ENCODE measurements around the gene SLCO4A1.
A peak's percentile ranks its signal among the peaks of the same experiment; 100 is the strongest.

The SLCO4A1 gene

DNA sequence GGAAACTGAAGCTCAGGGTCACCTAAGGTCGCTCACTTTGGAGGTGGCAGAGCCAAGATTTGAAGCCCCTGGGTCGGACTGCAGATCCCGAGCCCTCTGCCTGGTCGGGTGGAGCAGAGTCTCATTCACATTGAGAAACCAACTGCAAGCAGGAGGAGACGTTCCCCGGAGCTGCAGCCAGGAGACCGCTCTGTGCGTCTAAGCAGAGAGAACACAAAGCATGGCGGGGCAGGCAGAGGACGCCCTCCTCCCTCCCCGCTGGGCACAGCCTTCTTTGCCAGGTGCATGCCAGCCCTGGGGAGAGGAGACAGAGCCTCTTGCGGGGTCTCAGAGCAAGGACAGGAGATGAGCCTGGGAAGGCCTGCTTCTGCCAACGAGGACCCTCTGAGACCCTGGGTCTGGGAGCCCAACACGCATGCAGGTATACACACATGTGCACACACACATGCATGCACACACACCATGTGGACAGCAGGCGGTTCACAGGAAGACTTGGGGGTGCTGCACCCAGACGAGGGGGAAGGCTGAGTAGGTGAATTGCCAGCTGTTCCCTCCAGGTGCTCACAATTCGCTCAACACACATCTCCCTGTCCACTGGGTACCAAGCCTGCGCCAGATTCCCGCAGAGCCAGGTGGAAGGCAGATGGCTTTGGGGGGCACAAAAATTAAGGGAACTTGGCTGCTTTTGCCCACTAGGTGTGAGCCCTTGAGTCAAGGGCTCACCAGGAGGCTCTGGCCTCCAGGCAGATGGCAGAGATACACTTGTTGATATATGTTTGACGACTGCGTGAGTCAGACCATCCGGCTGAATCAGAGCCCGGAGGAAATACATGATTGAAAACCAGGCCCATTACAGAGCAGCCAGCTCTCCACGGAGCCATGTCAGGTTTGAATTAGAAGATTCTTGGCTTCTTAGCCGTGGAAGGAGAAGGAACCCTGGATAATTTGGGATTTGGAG, 60.9 kb downstream of the SLCO4A1 start:
- peak; percentile 31 for DNase-seq

- DNase-seq: no peak
Observed at GRCh38 chr20:62703853-62704228, 61.5 kb downstream of the SLCO4A1 start.

GRCh38 chr20:62704341-62704948, 62.1 kb downstream of the SLCO4A1 start:
- no peak for DNase-seq

- no peak for DNase-seq
Observed at GRCh38 chr20:62705627-62706026, 63.3 kb downstream of the SLCO4A1 start.

GRCh38 chr20:62706344-62706743, 64.0 kb downstream of the SLCO4A1 start:
- no peak for DNase-seq

DNA sequence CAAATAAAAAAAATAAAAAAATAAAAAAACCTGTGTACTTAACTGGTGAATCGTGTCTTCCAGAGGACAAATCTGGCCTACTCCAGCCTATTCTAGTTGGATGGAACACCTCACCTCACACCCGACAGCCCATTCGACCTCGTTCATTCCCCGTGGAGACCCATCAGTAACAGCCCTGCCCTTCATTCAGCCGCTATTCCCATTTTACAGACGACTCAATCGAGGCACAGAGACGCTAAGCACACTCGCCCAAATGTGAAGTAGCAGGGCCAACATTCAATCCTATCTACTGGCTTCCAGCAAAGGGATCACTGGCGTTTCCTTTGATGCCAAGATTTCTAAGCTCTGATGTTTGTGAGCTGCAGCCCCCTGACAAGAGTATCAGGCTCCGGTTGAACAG, 64.6 kb downstream of the SLCO4A1 start:
- DNase-seq: no peak

GRCh38 chr20:62707276-62707920, 65.1 kb downstream of the SLCO4A1 start:
- no peak for DNase-seq

DNA sequence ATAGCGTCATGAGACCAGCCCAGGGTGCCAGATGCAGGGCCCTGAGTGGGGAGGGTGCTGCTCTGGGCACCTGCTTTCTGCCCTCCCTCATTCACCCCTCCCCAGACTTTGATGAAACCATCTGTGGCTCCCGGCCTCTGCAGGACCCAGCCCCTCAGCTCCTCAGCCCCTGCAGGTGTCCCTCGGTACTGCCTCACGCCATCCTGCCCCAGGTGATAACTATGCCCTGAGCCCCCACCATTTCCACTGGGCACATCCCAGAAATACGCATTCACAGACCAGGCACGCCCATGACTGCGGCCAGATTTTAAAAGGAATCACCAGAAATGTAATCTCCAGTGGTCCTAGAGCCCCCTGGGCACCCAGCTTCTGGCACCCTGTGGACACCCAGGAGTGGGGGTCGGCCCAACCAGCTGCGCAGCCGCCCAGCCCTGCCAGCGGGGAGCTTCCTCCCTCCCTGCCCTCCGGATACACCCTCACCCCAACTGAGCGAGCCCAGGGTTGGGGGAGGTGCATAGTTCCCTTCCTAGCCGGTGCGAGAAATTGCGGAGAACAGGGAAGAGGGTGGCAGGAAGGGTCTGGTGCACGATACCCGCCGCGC, 65.7 kb downstream of the SLCO4A1 start:
- peak; percentile 28 for DNase-seq

DNA sequence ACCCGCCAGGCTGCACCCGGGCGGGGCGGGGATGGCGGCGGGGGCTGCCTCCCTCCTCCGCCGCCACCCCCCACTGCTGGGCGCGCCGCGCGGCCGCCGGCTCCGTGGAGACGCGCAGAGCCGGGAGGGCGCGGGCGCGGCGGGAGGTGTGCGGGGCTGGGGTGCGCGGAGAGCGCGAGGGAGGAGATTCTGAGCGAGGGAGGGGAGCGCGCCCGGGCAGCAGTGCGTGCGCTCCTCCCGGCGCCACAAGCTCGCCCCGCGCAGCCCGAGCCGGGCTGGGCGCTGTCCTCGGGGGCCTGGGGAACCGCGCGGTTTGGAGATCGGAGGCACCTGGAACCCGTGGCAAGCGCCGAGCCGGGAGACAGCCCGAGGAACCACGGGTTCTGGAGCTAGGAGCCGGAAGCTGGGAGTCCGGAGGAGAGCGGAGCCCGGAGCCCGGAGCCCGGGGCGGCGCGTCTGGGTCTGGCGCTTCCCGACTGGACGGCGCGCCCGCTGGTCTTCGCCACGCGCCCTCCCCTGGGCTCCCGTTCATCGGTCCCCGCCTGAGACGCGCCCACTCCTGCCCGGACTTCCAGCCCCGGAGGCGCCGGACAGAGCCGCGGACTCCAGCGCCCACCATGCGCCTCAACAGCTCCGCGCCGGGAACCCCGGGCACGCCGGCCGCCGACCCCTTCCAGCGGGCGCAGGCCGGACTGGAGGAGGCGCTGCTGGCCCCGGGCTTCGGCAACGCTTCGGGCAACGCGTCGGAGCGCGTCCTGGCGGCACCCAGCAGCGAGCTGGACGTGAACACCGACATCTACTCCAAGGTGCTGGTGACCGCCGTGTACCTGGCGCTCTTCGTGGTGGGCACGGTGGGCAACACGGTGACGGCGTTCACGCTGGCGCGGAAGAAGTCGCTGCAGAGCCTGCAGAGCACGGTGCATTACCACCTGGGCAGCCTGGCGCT, 66.6 kb downstream of the SLCO4A1 start, which contains the start of gene NTSR1:
Gene NTSR1 (plus strand): TSS at position 246 of the 946 bp plus-strand sequence. CDS start 372 bp downstream, at position 618.
- no peak for DNase-seq

- no peak for DNase-seq
Observed at GRCh38 chr20:62709537-62709905, 67.2 kb downstream of the SLCO4A1 start.

DNA sequence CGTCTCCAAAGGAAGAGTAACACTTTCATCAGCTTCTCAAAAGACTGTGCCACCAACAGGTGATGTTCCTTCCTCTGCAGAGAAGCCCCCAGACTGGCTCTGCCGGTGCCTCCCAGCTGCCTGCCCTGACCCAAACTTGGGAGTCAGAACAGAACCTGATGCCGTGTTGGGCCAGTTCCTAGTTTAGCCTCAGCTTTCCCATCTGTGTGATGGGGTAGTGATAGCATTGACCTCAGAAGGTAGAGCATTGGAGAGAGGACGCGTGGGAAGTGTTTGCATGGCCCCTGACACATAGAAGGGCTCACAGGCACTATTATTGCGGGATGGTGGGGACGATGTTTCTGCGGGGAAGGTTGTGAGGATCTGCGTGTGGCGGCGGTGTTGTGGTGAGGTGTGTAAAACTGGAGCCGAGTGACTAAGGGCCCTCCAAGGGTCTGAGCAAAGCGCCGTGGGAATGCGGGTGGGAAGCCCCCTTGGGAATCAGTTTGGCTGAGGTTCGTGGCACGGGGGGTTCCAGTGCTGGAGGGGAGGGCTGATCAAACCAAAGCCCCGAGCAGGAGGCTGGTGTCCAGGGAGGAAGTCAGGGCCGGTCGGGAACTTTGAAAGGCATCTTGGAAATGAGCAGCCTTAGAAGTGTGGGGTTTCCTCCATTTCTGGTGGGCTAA, 68.0 kb downstream of the SLCO4A1 start:
- no peak for DNase-seq

GRCh38 chr20:62710886-62711702, 68.8 kb downstream of the SLCO4A1 start:
- peak; percentile 36 for DNase-seq

GRCh38 chr20:62711703-62712101, 69.4 kb downstream of the SLCO4A1 start:
- no peak for DNase-seq

DNA sequence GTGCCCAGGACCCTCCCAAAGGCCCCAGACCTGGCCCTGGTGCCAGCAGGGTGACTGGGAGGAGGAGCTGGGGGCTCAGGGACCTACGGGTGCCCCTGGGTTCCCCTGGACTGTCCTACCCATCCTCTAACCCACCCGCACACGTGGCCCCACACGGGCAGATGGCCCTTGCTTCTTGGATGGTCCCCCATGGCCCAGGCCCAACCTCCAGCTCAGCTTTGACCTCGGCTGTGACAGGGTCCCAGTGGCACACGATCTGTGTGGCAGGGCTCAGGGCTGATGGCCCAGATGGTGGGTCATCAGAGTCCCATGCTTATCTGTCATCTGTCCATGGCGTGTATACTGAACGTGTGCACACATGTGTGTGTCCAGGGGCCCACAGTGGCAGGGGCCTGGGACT, 70.3 kb downstream of the SLCO4A1 start:
- DNase-seq: no peak

DNA sequence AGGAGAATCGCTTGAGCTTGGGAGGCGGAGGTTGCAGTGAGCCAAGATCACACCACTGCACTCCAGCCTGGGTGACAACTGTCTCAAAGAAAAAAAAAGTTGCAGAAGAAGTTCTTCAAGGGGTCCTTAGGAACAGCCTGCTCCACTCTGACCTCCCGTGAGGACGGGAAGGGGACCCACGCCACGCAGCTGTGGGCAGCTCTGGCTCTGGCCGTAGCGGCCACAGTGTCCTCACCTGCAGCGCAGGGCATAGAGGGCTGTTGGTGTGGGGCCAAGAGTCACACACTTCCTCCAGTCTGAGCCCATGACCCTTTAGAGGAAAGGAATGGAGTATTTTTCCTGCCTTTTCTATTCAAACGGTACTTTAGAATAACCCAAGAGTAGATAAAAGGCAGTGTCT, 71.7 kb downstream of the SLCO4A1 start:
- DNase-seq: no peak

- no peak for DNase-seq
Observed at GRCh38 chr20:62714799-62715198, 72.5 kb downstream of the SLCO4A1 start.

GRCh38 chr20:62715201-62715600, 72.9 kb downstream of the SLCO4A1 start:
- no peak for DNase-seq

- DNase-seq: peak; percentile 37
Observed at GRCh38 chr20:62716198-62716940, 74.1 kb downstream of the SLCO4A1 start.

- no peak for DNase-seq
Observed at GRCh38 chr20:62716941-62717310, 74.6 kb downstream of the SLCO4A1 start.

DNA sequence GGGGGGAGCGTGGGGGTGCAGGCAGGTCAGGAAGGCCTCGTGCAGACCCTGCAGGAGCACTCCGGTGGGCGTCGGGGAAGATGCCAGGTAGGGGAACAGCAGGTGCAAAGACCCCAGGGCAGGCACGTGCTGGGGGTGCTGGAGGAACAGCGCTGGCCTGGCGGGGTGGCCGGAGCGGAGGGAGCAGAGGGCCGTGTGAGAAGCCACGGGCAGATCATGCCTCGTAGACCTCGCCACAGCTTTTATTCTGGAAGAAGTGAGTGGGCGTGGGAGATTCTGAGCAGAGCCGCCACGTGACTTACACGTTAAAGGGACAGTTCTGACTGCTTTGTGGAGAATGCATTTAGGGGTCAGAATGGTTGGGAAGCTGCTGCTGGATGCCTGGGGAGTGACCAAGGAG, 75.6 kb downstream of the SLCO4A1 start:
- no peak for DNase-seq
